Measurements from ENCODE around the gene RHBG.

Gene RHBG

GRCh38 chr1:156409439-156409838, 40.4 kb downstream of the RHBG start:
- DNase-seq, result no peak

DNA sequence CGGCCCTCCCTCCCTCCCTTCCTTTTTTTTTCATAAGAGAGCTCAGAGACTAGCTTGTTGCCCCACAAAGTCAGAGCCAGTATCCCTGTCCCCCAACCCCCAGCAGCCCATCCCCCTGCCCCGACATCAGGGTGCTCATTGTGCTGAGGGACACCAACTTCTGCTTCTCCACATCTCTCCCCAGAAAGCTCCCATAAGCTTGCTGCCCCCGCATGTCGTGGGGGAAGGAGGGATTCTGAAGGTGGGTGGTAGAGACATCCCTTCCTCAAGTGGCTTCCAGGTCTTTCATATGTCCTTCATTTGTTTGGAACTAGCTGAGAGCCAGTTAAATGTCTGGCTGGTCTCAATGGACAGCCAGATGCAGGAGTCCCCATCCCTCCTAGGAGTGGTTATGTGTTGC, 41.2 kb downstream of the RHBG start:
- DNase-seq, result no peak

GRCh38 chr1:156410740-156411139, 41.7 kb downstream of the RHBG start:
- DNase-seq, result no peak

GRCh38 chr1:156412653-156413321, 43.8 kb downstream of the RHBG start:
- DNase-seq, result no peak

- DNase-seq, result no peak
Measured at GRCh38 chr1:156413391-156414246, 44.6 kb downstream of the RHBG start.

DNA sequence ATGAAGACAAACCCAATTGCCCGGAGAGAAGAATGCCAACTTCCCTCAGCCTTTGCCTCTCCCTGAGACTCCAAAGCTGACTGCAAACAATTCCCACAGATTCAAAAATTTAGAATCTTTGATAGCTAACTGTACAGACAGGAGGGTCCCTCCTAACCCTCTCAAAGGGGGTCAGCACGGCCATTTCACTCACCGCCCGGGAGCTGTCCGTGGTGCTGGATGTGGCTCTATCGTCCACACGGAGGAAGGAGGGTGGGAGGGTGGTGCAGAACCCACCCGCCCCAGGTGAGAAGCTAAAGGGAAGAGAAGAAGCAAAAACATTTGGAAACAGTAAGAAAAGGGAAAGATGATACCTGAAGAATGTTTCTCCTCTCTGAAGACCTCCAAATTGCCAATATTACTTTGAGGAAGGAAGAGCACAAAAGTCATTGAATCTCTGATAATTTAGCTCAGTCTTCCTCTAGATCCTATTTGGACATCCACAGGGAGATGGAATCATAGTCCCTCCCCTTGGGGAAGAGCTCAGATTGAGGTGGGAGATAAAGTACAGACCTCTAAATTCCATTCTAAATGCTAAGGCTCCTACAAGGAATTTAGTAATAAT, 45.6 kb downstream of the RHBG start:
- no peak for DNase-seq

- no peak for DNase-seq
Measured at GRCh38 chr1:156416993-156417392, 48.0 kb downstream of the RHBG start.

GRCh38 chr1:156417401-156418020, 48.5 kb downstream of the RHBG start:
- DNase-seq, result no peak

DNA sequence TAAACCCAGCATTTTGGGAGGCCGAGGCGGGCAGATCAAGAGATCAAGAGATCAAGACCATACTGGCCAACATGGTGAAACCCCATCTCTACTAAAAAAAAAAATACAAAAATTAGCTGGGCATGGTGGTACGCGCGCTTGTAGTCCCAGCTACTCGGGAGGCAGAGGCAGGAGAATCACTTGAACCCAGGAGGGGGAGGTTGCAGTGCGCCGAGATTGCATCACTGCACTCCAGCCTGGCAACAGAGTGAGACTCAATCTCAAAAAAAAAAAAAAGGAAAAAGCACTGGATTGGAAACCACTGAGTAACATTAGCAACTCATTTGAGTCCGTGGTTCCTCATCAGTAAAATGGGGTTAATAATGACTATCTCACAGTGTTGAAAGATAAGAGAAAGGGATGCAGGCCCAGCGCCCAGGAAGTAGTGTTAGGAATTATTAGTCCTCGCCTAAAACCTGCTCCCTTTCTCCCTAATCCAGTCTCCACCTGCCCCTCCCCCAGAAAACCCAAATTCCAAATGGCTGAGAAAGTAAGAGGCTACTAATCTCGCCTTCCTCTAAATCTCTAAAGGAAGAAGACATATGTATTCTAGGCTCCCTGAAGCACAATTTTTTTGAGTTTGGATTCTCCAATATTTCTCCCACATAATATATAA, 49.5 kb downstream of the RHBG start:
- DNase-seq, result no peak

DNA sequence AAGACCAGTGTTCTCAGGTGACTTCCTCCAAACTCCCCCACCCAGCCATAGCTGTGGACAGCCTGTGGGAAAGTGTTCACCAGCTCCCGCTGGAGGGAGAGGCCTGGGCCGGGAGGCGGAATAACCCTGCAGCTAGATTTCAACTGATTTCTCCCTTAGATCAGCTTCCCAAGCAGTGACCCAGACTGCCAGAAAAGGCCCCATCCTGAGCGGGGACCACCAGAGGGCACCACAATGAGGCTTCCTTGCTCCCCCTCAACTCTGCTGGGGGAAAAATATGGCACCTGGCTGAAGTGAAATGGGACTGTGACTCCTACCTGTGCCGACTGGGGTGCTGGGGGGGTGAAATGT, 50.8 kb downstream of the RHBG start:
- no peak for DNase-seq

- peak; percentile 80 for DNase-seq
Measured at GRCh38 chr1:156420205-156421061, 51.4 kb downstream of the RHBG start.

DNA sequence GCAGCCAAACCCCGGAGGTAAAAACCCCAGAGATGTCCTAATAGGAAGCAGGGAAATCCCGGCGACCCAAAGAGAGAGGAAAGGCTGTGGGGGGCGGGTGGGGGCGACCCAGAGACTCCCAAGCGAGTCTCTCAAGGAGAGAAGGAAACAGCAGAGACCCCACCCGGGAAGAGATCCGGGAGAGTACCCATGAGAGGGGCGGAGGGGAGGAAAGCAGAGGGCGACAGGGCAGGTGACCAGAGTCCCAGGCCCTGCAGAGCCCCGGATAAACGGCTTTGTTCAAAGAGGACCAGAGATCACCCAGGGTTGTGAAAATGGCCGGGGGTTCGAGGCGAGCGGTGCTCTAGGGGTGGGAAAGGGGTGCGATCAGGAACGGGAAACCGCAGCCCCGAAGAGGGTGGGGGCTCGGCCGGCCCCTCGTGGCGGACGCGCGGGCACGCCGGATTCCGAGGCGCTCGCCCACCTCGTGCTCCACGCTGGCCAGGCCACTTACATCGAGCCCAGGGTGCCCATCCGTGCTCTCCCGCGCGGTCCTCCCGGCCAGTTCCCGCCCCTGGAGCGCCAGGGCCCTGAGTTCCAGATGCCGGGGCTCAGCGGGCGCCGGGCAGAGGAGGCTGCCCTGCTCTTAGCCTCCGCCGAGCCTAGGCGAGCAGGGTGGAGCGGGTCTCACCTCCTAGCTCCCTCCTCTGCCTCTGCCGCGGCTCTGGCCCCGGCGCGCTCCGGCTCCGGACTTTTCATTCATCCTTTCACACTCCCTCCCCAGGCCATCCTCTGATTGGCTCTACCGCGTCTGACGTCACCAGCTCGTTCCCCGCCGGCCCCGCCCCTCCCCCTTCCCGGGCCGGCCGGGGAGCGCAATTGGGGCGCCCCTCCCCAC, 52.3 kb downstream of the RHBG start:
- peak; percentile 85 for DNase-seq

DNA sequence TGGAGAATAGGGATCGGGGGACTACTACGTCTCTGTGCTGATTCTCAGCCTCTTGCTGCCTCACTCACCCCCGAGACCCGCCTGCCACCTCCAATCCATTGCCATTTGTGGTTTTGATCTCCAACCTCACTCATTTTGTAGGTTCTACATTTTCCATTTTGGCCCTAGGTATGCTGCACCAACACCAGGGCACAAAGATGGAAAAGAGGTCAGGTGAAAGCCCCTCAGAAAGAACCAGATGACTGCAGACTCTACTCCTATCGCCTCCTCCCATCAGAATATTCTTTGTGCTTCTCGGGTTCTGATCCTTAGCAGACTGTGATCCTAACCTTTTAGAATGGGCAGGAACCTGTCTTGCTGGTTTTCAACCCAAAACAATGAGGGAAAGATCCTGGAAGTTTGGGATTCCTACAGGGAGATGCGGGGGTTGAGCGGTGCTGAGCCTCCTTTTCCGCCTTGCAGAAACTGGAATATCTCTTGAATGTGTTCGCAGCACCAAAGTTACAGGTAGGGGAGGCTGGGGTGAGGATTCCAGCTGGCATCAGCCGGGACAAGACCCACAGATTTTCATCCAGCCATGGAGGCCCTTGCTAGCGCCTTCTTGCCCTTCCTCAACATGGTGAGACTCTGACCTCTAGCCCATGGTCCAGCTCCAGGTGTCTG, 53.1 kb downstream of the RHBG start:
- DNase-seq, result no peak

- DNase-seq, result no peak
Measured at GRCh38 chr1:156422602-156423091, 53.6 kb downstream of the RHBG start.

- no peak for DNase-seq
Measured at GRCh38 chr1:156423422-156424352, 54.7 kb downstream of the RHBG start.

DNA sequence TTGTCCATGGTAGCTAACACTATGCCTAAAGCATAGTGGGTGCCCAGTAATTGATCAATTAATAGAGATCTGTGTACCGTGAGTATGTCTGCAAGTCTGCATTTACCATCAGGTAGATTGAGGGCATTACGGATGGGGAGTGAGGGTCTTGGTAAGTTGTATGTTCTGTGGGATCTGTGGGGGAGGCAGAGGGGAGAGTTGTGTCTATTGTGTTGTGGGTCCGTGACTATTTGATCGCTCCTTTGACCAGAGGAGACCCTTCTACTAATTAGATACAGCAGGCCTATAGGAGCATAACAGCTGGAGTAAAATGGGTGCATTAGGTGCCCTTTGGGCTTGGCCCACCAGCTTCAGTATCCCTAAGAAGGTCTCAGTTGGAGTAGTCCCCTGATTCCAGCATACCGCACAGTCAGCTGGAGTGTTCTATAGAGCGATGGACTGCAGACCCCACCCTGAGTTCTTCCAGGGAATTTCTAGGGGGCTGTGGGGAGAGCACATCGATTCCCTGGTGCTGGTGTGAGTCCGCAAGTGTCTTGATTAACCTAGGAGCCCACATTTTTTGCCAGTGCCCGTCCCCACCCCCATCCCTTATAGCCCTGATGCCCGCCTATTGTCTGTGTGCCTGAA, 55.9 kb downstream of the RHBG start:
- no peak for DNase-seq

GRCh38 chr1:156425943-156426342, 56.9 kb downstream of the RHBG start:
- no peak for DNase-seq

DNA sequence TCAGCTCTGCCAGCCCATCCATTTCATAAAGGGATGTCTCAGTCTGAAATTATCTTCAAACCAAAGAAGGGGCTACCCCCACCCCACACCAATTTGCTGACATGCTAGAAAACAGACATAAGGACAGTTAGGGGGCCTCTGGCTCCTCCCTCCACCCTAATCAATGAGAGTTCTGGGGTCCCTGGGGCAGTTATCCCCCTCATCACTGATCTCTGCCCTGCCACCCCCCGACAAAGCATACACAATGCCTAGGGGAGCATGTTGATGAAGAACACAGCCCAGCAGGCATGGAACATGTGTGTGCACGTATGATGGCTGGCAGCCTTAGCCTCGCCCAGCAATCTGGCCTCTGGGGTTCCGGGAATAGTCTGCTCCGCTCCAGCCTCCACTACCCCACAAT, 58.9 kb downstream of the RHBG start:
- no peak for DNase-seq
